Chondrocyte (in vitro differentiated cells): ENCODE data around the gene FLNC. TPM values are rescaled to one million over a fixed set of nuclear protein-coding genes. Genes with fewer than 3 reads are reported as not detected.

Experiments used
- DNase-seq: peaks from one replicate; pipeline ENCODE4 v3.0.0; 2021; ENCODE audit warnings: mixed read lengths, low spot score
- H3K27ac Mint-ChIP-seq: one replicate; pipeline ENCODE4 v1.8.0; 2021; ENCODE audit warnings: mild to moderate bottlenecking, moderate library complexity, mixed read lengths; ENCODE audit not compliant: unreplicated experiment
- H3K27me3 Mint-ChIP-seq: 2 replicates; pipeline ENCODE4 v1.8.0; 2021; ENCODE audit warnings: low read depth, mixed read lengths
- H3K36me3 Mint-ChIP-seq: 2 replicates; pipeline ENCODE4 v1.8.0; 2021; ENCODE audit warnings: low read depth, mixed read lengths
- H3K4me1 Mint-ChIP-seq: 2 replicates; pipeline ENCODE4 v1.8.0; 2021; ENCODE audit warnings: low read depth, mild to moderate bottlenecking, mixed read lengths
- H3K4me3 Mint-ChIP-seq: one replicate; pipeline ENCODE4 v1.8.0; 2021; ENCODE audit warnings: mild to moderate bottlenecking, moderate library complexity, mixed read lengths; ENCODE audit not compliant: unreplicated experiment
- H3K9me3 Mint-ChIP-seq: 2 replicates; pipeline ENCODE4 v1.8.0; 2021; ENCODE audit warnings: low read depth, mixed read lengths
- CTCF ChIP-seq: fragments of 200-600 bp; sonication (generic); IDR thresholded peaks from 2 replicates; pipeline ENCODE4 v1.5.0; 2021; ENCODE audit warnings: antibody characterized with exemption, mild to moderate bottlenecking, moderate library complexity
- long read RNA-seq: library from polyadenylated mRNA; stranded (forward); transcript quantifications from one replicate; pipeline ENCODE4 v2.0.0, GENCODE V29; 2021
- total RNA-seq: library from RNA; stranded (reverse); gene quantifications from 3 replicates; pipeline ENCODE4 v1.2.1, GENCODE V29; 2021

The FLNC gene, protein sequence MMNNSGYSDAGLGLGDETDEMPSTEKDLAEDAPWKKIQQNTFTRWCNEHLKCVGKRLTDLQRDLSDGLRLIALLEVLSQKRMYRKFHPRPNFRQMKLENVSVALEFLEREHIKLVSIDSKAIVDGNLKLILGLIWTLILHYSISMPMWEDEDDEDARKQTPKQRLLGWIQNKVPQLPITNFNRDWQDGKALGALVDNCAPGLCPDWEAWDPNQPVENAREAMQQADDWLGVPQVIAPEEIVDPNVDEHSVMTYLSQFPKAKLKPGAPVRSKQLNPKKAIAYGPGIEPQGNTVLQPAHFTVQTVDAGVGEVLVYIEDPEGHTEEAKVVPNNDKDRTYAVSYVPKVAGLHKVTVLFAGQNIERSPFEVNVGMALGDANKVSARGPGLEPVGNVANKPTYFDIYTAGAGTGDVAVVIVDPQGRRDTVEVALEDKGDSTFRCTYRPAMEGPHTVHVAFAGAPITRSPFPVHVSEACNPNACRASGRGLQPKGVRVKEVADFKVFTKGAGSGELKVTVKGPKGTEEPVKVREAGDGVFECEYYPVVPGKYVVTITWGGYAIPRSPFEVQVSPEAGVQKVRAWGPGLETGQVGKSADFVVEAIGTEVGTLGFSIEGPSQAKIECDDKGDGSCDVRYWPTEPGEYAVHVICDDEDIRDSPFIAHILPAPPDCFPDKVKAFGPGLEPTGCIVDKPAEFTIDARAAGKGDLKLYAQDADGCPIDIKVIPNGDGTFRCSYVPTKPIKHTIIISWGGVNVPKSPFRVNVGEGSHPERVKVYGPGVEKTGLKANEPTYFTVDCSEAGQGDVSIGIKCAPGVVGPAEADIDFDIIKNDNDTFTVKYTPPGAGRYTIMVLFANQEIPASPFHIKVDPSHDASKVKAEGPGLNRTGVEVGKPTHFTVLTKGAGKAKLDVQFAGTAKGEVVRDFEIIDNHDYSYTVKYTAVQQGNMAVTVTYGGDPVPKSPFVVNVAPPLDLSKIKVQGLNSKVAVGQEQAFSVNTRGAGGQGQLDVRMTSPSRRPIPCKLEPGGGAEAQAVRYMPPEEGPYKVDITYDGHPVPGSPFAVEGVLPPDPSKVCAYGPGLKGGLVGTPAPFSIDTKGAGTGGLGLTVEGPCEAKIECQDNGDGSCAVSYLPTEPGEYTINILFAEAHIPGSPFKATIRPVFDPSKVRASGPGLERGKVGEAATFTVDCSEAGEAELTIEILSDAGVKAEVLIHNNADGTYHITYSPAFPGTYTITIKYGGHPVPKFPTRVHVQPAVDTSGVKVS (N-terminal part only)
- total RNA-seq: 72.3 to 119 TPM (median 118 TPM) in 3 replicates
- long read RNA-seq, full-length matches to known transcripts: 31 of 179 reads
- long read RNA-seq, partial matches to known transcripts: 131 of 179 reads
- long read RNA-seq, other reads (novel, unspliced or antisense): 17 of 179 reads

DNA sequence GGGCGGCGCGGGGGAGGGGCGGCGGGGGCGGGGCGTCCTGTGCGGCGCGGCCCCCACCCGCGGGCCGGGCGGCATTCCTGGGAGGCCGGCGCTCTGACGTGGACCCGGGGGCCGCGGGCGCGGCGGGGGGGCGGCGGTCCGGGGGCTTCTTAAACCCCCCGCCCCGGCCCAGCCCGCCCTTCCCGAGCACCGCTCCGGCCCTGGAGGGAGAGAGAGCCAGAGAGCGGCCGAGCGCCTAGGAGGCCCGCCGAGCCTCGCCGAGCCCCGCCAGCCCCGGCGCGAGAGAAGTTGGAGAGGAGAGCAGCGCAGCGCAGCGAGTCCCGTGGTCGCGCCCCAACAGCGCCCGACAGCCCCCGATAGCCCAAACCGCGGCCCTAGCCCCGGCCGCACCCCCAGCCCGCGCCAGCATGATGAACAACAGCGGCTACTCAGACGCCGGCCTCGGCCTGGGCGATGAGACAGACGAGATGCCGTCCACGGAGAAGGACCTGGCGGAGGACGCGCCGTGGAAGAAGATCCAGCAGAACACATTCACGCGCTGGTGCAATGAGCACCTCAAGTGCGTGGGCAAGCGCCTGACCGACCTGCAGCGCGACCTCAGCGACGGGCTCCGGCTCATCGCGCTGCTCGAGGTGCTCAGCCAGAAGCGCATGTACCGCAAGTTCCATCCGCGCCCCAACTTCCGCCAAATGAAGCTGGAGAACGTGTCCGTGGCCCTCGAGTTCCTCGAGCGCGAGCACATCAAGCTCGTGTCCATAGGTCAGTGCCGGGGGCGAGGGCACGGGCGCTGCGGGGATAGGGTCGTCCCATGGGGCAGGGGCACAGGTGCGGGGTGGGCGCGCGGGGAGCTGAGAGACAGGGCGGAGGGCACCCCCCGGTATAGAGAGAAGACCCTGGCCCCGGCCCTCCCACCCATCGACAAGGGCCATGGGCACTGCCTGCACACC lies at the start of gene FLNC:
FLNC (plus strand) TSS at position 176 of the 947 bp plus-strand sequence; CDS start at position 408, 232 bp downstream.
- H3K27me3 Mint-ChIP-seq: no peaks in the 10 kb centered on the region
- H3K36me3 Mint-ChIP-seq: no peaks in the 10 kb centered on the region
- peak within 1 kb of the TSS; percentile 89 for H3K4me3 Mint-ChIP-seq
- peak within 1 kb of the TSS; percentile 92 for H3K27ac Mint-ChIP-seq
- no peak for TF ChIP-seq CTCF
- peaks cover 70% of the 10 kb centered on the region for H3K4me1 Mint-ChIP-seq
- H3K9me3 Mint-ChIP-seq: no peaks in the 10 kb centered on the region
- DNase-seq: peak; percentile 91

GRCh38 chr7:128781126-128781525 lies 49.1 kb upstream of the FLNC start:
- H3K9me3 Mint-ChIP-seq: peaks cover 22% of the 10 kb centered on the region
- peaks cover 23% of the 10 kb centered on the region for H3K4me1 Mint-ChIP-seq
- peaks cover 6% of the 10 kb centered on the region for H3K36me3 Mint-ChIP-seq
- H3K27ac Mint-ChIP-seq: no peak overlapping the region
- no peak for TF ChIP-seq CTCF
- DNase-seq: no peak
- H3K27me3 Mint-ChIP-seq: no peaks in the 10 kb centered on the region
- H3K4me3 Mint-ChIP-seq: no peak overlapping the region

- no peak overlapping the region for H3K4me3 Mint-ChIP-seq
- no peak overlapping the region for H3K27ac Mint-ChIP-seq
- peaks cover 7% of the 10 kb centered on the region for H3K36me3 Mint-ChIP-seq
- H3K4me1 Mint-ChIP-seq: peaks cover 18% of the 10 kb centered on the region
- H3K27me3 Mint-ChIP-seq: no peaks in the 10 kb centered on the region
- no peak for DNase-seq
- H3K9me3 Mint-ChIP-seq: peaks cover 19% of the 10 kb centered on the region
- TF ChIP-seq CTCF: no peak
These were observed 48.4 kb upstream of the FLNC start for GRCh38 chr7:128781851-128782250.

DNA sequence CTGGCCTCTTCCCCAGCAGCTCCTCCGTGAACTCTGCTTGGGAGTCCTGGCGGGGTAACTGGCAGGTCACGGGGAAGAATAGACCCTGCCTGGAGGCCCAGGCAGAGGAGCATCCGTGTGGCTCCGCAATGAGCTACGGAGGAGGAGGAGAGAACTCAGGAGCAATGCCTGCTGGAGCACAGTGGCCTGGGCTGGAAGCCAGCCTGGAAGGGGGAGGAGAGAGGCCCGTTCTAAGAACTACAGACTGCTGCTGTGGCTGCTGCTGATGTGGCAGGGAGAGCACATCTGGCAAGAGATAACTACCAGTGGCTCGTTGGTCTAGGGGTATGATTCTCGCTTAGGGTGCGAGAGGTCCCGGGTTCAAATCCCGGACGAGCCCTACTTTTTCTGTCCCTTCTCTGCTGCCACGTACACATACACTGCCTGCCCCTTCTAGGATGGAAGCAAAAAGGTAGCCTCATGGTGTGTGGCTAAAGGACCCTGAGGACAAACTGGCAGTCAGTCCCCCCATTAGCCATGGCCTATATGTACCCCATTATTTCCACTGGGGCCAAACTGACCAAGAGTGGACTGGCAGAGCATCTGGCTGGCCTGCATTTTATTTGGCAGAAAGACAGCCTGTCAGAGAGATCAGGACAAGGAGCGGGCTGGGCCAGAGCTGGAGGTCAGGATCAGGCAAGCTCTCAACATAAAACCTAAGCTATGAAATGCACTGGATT lies 46.9 kb upstream of the FLNC start:
- Mint-ChIP-seq H3K4me1 (peaks cover 7% of the 10 kb centered on the region), H3K36me3 (peaks cover 2% of the 10 kb centered on the region), H3K27me3 (peaks cover under 1% of the 10 kb centered on the region), H3K27ac (peak overlapping the region; percentile 55), H3K9me3 (peaks cover 4% of the 10 kb centered on the region), H3K4me3 (no peak overlapping the region)
- TF ChIP-seq CTCF: no peak
- DNase-seq: no peak
